Central memory CD8-positive, alpha-beta T cell (primary cell): ENCODE measurements around the gene DEAF1.

Experiments used
- ATAC-seq: fragments of 150-1000 bp; cut with Tn5 transposase; replicated peaks from 2 replicates; pipeline ENCODE4 v1.10.0; 2022; ENCODE audit warnings: mild to moderate bottlenecking, moderate FRiP score, moderate number of reproducible peaks; ENCODE audit not compliant: poor library complexity, severe bottlenecking; ENCODE audit errors: extremely low read depth
- DNase-seq, 2 donors: peaks; one replicate each; pipeline ENCODE4 v3.0.0; 2021; ENCODE audit warnings: low spot score in 2 of 2
- H3K27ac Mint-ChIP-seq: one replicate; pipeline ENCODE4 v1.8.0; 2022; ENCODE audit warnings: low read depth, mild to moderate bottlenecking, moderate library complexity, mixed read lengths
- H3K27me3 Mint-ChIP-seq: one replicate; pipeline ENCODE4 v1.8.0; 2022; ENCODE audit warnings: mixed read lengths
- H3K36me3 Mint-ChIP-seq: one replicate; pipeline ENCODE4 v1.8.0; 2022; ENCODE audit warnings: mild to moderate bottlenecking, moderate library complexity, mixed read lengths; ENCODE audit not compliant: insufficient read depth
- H3K4me1 Mint-ChIP-seq: one replicate; pipeline ENCODE4 v1.8.0; 2022; ENCODE audit warnings: mixed read lengths
- H3K4me3 Mint-ChIP-seq: one replicate; pipeline ENCODE4 v1.8.0; 2022; ENCODE audit warnings: mild to moderate bottlenecking, moderate library complexity, mixed read lengths
- H3K9me3 Mint-ChIP-seq: one replicate; pipeline ENCODE4 v1.8.0; 2022; ENCODE audit warnings: mixed read lengths

The DEAF1 gene

DNA sequence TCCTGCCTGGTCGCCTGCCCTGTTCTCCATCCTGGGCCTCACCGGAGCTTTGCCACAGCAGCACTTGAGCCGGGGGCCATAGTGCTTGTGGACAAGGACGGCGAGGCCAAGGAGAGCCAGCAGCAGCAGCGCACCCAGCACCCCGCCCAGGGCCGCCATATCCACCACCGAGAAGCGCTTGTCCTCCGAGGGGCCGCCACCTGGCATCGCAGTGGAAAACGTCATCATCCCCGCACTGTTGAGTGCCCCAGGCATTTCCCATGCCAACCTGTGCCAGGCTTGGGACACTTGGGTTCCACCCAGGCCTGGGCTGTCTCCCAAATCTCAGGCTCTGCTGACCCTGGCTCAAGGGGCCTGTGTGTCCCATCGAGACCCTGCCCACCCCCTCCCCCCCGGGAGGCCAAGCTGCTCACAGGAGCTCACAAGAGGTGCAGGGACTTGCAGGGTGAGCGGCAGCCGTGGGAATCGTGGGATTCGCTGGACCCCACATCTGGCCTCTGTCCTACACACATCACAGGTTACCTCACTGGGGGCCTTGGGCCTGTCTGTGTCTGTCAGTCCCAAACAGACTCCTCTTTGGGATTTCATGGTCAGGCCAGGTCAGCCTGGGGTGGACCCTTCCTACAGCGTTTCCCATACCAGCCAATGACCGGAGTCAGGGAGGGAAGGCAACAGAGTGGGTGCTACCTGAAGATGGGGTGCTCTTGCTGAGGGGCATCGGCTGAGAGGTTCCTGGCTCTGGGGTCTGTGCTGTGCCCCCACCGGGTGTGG, 76.9 kb downstream of the DEAF1 start:
- H3K36me3 Mint-ChIP-seq: peaks cover 26% of the 10 kb centered on the region
- DNase-seq (no peak), ATAC-seq (no peak)
- peaks cover 3% of the 10 kb centered on the region for H3K27me3 Mint-ChIP-seq
- no peaks in the 10 kb centered on the region for H3K9me3 Mint-ChIP-seq
- H3K27ac Mint-ChIP-seq: no peak overlapping the region
- H3K4me1 Mint-ChIP-seq: peaks cover 18% of the 10 kb centered on the region
- H3K4me3 Mint-ChIP-seq: no peak overlapping the region

DNA sequence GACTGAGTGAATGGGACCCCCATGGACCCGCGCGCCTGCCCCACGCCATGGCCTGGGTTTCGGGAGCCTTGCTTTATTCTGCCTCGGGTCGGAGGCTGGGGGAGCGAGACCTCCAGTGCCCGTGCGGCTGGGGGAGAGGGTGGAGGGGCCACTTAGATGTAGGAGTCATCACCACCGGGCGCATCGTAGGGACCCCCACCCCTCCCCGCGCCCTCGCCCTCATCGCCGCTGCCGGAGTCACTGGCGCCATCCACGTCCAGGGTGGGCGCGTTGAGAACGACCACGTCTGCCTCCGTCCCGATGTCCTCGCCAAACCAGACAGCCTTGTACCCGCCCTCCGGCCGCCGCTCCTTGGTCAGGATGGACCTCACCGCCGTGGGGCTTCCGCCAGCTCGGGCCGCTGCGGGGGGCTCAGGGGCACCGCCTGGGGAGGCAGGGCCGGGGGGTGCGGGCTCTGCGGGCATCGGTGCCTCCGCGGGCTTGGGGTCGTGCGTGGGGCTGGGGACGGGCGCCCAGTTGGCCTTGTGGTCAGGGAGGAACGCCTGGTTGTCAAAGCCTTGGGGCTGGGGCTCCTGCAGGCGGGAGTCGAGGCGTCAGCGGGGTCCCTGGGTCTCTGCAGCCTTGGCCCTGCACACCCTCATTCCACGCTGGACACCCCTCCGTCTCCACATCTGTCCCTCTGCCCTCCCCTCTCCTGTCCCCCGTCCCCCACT, 77.7 kb downstream of the DEAF1 start:
- peaks cover 31% of the 10 kb centered on the region for H3K36me3 Mint-ChIP-seq
- H3K27ac Mint-ChIP-seq: no peak overlapping the region
- no peaks in the 10 kb centered on the region for H3K27me3 Mint-ChIP-seq
- DNase-seq (no peak), ATAC-seq (no peak)
- no peaks in the 10 kb centered on the region for H3K9me3 Mint-ChIP-seq
- H3K4me1 Mint-ChIP-seq: peaks cover 18% of the 10 kb centered on the region
- no peak overlapping the region for H3K4me3 Mint-ChIP-seq

DNA sequence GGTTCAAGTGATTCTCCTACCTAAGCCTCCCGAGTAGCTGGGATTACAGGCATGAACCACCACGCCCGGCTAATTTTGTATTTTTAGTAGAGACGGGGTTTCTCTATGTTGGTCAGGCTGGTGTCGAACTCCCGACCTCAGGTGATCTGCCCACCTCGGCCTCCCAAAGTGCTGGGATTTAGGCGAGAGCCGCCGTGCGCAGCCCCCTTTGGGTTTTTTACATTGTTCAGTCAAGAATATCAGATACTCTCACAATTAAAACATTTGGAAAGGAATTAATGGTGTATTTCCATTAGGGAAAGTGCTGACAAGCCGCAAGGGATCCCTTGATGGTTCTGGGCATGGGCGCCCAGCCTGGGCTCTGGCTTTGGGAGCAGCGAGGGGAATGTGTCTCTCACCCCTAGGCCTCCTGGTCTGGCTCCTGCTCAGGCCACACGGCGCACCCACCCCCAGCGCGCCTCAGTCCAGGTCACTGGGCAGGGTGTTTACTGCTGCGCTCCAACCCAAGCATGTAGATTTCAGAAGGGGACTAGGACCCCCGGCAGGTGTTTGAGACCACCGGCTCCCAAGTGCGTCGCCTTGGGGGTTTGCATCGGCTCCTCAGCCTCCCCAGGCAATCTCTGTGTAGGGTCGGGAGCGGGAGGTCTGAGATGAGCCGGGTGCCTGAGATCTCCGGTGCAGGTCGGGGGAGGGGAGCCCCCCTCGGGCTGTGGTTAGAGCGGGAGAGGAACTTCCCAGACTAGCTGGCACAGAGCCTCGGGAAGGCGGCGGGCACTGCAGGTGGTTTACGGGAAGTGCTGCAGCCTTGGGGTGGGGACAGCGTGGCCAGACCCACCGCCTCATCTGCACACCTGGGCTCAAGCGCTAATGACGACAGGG, 78.5 kb downstream of the DEAF1 start:
- Mint-ChIP-seq H3K36me3 (peaks cover 31% of the 10 kb centered on the region), H3K9me3 (no peaks in the 10 kb centered on the region), H3K27me3 (no peaks in the 10 kb centered on the region), H3K4me3 (peak overlapping the region; percentile 85), H3K4me1 (peaks cover 22% of the 10 kb centered on the region), H3K27ac (peak overlapping the region; percentile 88)
- ATAC-seq (no peak), DNase-seq (no peak)

- peaks cover 32% of the 10 kb centered on the region for H3K36me3 Mint-ChIP-seq
- H3K9me3 Mint-ChIP-seq: no peaks in the 10 kb centered on the region
- peaks cover 22% of the 10 kb centered on the region for H3K4me1 Mint-ChIP-seq
- H3K27me3 Mint-ChIP-seq: no peaks in the 10 kb centered on the region
- H3K27ac Mint-ChIP-seq: peak within 1 kb of the TSS; percentile 88
- H3K4me3 Mint-ChIP-seq: peak within 1 kb of the TSS; percentile 85
- DNase-seq (peak; percentile 74 to 77), ATAC-seq (peak; percentile 79)
Measured at GRCh38 chr11:615504-616319, 79.3 kb downstream of the DEAF1 start, which contains the start of gene IRF7. IRF7 (minus strand) TSS chr11:615950; CDS start chr11:615364, 586 bp downstream.

- Mint-ChIP-seq H3K4me3 (peak overlapping the region; percentile 85), H3K4me1 (peaks cover 22% of the 10 kb centered on the region), H3K27me3 (no peaks in the 10 kb centered on the region), H3K27ac (peak overlapping the region; percentile 88), H3K9me3 (no peaks in the 10 kb centered on the region), H3K36me3 (peaks cover 31% of the 10 kb centered on the region)
- DNase-seq: no peak
- no peak for ATAC-seq
Measured at GRCh38 chr11:614623-615503, 80.2 kb downstream of the DEAF1 start.

GRCh38 chr11:614021-614622, 80.9 kb downstream of the DEAF1 start:
- H3K36me3 Mint-ChIP-seq: peaks cover 29% of the 10 kb centered on the region
- no peaks in the 10 kb centered on the region for H3K9me3 Mint-ChIP-seq
- no peaks in the 10 kb centered on the region for H3K27me3 Mint-ChIP-seq
- H3K4me3 Mint-ChIP-seq: peak overlapping the region; percentile 85
- peaks cover 22% of the 10 kb centered on the region for H3K4me1 Mint-ChIP-seq
- ATAC-seq (no peak), DNase-seq (no peak)
- H3K27ac Mint-ChIP-seq: peak overlapping the region; percentile 82

- peak overlapping the region; percentile 82 for H3K27ac Mint-ChIP-seq
- peaks cover 27% of the 10 kb centered on the region for H3K36me3 Mint-ChIP-seq
- H3K4me3 Mint-ChIP-seq: no peak overlapping the region
- peak; percentile 38 for ATAC-seq
- H3K4me1 Mint-ChIP-seq: peaks cover 22% of the 10 kb centered on the region
- DNase-seq: peak; percentile 50 to 54
- H3K9me3 Mint-ChIP-seq: no peaks in the 10 kb centered on the region
- H3K27me3 Mint-ChIP-seq: no peaks in the 10 kb centered on the region
Measured at GRCh38 chr11:613369-613968, 81.6 kb downstream of the DEAF1 start.

DNA sequence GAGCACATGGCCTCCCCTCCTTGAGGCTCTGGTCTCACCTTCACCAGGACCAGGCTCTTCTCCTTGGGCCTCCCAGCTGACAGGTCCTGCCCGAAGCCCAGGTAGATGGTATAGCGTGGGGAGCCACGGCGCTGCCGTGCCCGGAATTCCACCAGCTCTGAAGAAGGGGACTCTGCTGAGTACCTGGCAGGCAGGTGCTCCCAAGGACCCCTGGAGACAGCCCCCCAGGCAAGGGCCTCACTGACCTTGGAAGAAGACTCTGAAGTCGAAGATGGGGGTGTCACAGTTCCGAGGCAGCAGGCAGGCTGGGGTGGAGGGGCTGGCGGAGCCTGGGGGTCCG, 82.1 kb downstream of the DEAF1 start:
- Mint-ChIP-seq H3K4me3 (no peak overlapping the region), H3K9me3 (no peaks in the 10 kb centered on the region), H3K4me1 (peaks cover 22% of the 10 kb centered on the region), H3K27me3 (no peaks in the 10 kb centered on the region), H3K27ac (peak overlapping the region; percentile 82), H3K36me3 (peaks cover 28% of the 10 kb centered on the region)
- ATAC-seq (no peak), DNase-seq (no peak)

GRCh38 chr11:612201-612960, 82.6 kb downstream of the DEAF1 start:
- H3K4me3 Mint-ChIP-seq: peak overlapping the region; percentile 47
- ATAC-seq (no peak), DNase-seq (no peak)
- H3K4me1 Mint-ChIP-seq: peaks cover 22% of the 10 kb centered on the region
- peaks cover 29% of the 10 kb centered on the region for H3K36me3 Mint-ChIP-seq
- H3K27me3 Mint-ChIP-seq: no peaks in the 10 kb centered on the region
- H3K9me3 Mint-ChIP-seq: no peaks in the 10 kb centered on the region
- H3K27ac Mint-ChIP-seq: peak overlapping the region; percentile 82
